NCI-H524 (cell line): Measurements from ENCODE around the gene HPGDS.

Experiments used
- DNase-seq, 2 experiments: peaks; one replicate each; lab custom pipeline; 2025; lab: John Stamatoyannopoulos, UW

The HPGDS gene

DNA sequence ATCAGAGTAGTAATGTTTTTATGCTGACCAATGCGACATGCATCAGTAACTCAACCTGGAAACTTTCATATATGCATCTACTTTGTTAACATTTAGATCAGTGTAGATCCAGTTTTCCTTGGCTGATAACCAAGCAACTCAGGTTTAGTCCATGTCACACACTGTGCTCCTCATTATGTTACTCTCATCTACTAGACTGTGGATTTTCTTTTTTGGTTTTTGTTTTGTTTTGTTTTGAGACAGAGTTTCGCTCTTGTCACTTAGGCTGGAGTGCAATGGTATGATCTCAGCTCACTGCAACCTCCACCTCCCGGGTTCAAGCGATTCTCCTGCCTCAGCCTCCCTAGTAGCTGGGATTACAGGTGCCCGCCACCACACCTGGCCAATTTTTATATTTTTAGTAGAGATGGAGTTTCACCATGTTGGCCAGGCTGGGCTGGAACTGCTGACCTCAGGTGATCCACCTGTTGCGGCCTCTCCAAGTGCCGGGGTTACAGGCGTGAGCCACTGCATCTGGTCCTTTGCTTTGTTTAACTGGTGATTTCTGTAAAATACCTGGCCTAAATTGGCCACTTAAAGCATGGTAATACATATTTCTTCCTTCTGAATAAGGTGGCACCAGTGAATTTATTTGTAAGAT lies 86.4 kb downstream of the HPGDS start:
- DNase-seq: no peak

- DNase-seq: no peak
These were observed 89.6 kb downstream of the HPGDS start for GRCh38 chr4:94253036-94253435.

DNA sequence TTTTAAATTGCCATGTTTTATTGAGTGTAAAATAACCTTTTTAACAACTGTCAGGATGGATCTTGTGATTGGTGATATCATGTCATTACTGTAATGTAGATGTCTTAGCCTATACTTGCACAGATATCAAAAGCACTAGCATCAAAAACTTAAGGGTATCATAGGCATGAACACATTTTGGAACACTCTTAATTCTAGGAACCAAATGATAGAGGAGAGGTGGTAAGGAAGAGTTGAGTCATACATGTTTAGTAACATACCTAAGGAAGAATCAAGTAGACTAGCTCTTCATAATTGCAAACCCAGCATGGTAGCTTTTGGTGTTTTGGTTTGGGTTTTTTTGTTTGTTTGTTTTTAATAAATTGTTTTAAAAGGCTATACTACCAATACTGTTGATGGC lies 91.5 kb downstream of the HPGDS start:
- DNase-seq: no peak
